ENCODE measurements around the gene STX8.
"Not testable (repeated sequence)": the region's sequence is repeated elsewhere in the genome, so short reads cannot be mapped to it uniquely, and the experiment has no call there.

The STX8 gene

DNA sequence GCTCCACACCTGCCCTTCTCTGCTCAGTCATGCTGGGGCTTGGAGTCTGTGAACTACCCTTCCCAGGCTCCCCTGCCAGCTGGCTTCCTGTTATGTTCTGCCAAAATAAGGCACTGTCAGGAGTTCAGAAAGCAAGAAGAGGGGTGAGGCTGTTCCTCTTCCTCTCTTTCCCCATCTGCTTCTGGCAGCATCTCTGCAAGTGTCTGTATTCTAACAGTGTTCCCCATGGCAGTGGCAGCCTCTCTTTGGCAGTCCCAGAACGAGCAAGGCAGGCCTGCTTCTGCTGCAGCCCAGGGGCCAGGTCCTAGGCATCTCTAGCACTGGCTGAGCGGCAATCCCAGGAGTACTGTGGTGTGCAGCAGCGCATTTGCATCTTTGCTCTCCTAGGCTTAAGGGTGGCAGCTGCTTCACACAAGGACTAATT is 219.1 kb downstream of the STX8 start:
- no peaks in the 10 kb centered on the region for H3K36me3 ChIP-seq
- DNase-seq, result no peak
- no peaks in the 10 kb centered on the region for H3K9me3 ChIP-seq
- H3K4me3 ChIP-seq (ENCODE audit: low read depth, low read length), result no peak overlapping the region
- H3K27me3 ChIP-seq, result no peaks in the 10 kb centered on the region
- TF ChIP-seq, protein P1, sequence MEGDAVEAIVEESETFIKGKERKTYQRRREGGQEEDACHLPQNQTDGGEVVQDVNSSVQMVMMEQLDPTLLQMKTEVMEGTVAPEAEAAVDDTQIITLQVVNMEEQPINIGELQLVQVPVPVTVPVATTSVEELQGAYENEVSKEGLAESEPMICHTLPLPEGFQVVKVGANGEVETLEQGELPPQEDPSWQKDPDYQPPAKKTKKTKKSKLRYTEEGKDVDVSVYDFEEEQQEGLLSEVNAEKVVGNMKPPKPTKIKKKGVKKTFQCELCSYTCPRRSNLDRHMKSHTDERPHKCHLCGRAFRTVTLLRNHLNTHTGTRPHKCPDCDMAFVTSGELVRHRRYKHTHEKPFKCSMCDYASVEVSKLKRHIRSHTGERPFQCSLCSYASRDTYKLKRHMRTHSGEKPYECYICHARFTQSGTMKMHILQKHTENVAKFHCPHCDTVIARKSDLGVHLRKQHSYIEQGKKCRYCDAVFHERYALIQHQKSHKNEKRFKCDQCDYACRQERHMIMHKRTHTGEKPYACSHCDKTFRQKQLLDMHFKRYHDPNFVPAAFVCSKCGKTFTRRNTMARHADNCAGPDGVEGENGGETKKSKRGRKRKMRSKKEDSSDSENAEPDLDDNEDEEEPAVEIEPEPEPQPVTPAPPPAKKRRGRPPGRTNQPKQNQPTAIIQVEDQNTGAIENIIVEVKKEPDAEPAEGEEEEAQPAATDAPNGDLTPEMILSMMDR (IDR thresholded peaks at IDR 0.05; ENCODE audit: low read depth, low read length), result no peak
- H3K4me1 ChIP-seq, result no peaks in the 10 kb centered on the region

DNA sequence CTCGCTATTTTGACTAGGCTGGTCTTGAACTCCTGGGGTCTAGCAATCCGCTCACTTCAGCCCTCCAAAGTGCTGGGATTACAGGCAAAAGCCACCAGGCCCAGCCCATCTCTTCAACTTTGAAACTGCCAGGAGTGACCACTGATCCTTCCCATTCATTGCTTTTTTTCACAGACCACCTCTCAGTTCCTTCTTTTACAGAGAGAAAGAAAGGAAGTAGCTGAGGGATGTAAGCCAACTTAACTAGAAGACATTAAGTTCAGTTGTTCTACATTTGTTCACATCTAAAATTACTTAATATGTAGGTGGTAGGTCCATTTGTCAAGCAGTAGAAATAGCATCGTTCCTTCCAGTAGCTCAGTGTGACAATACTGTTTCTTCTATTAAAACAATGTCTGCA is 219.8 kb downstream of the STX8 start:
- H3K9me3 ChIP-seq, result no peaks in the 10 kb centered on the region
- no peaks in the 10 kb centered on the region for H3K4me1 ChIP-seq
- no peak overlapping the region for H3K4me3 ChIP-seq (ENCODE audit: low read depth, low read length)
- H3K27me3 ChIP-seq, result no peaks in the 10 kb centered on the region
- TF ChIP-seq, protein P1 (IDR thresholded peaks at IDR 0.05; ENCODE audit: low read depth, low read length), result no peak
- no peak for DNase-seq
- H3K36me3 ChIP-seq, result no peaks in the 10 kb centered on the region

DNA sequence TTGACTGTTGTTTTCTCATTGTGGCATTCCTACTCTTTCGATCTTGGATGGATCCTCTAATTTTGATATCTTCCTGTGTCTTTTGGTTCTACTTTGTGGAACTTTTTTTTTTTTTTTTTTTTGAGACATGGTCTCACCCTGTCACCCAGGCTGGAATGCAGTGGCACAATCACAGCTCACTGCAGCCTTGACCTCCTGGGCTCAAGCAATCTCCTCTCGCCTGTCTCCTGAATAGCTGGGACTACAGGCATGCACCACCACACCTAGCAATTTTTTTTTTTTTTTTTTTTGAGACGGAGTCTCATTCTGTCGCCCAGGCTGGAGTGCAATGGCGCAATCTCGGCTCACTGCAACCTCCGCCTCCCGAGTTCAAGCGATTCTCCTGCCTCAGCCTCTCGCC is 220.4 kb downstream of the STX8 start:
- not testable (repeated sequence) for H3K9me3 ChIP-seq; DNase-seq; H3K36me3 ChIP-seq; H3K4me3 ChIP-seq (ENCODE audit: low read depth, low read length); H3K27me3 ChIP-seq; H3K4me1 ChIP-seq

- TF ChIP-seq, protein P1 (IDR thresholded peaks at IDR 0.05; ENCODE audit: low read depth, low read length), result no peak
- Histone ChIP-seq H3K4me3 (ENCODE audit: low read depth, low read length) (no peak overlapping the region), H3K4me1 (no peaks in the 10 kb centered on the region), H3K36me3 (no peaks in the 10 kb centered on the region), H3K9me3 (no peaks in the 10 kb centered on the region), H3K27me3 (no peaks in the 10 kb centered on the region)
- no peak for DNase-seq
These were observed 225.5 kb downstream of the STX8 start for GRCh38 chr17:9350080-9350479.

DNA sequence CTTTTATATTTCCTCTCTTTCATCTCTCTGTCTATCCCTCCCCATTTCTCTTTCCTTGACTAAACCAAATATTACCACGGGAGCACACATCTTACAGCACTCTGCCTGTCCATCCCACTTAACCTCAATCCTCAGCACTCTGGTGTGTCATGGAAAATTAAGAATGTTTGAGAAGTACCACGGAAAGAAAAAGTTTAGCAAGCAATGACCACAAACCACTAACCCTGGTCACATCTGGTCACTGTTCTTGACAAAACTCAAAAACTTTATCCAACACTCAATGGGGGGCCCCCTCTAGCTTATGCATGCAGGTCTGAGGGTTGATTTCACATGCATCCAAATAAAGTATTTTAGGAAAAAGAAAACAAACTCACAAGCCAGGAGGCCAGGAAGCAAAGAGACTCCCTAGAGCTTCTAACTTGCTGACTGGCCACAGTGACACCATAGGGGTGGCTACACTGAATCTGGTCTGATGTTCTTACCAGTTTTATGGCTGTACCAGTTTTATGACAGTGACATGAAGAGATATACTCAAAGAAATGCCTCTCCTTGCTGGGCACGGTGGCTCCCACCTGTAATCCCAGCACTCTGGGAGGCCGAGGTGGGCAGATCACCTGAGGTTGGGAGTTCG is 229.2 kb downstream of the STX8 start:
- Histone ChIP-seq H3K36me3 (no peaks in the 10 kb centered on the region), H3K9me3 (no peaks in the 10 kb centered on the region), H3K4me1 (no peaks in the 10 kb centered on the region), H3K27me3 (no peaks in the 10 kb centered on the region), H3K4me3 (ENCODE audit: low read depth, low read length) (no peak overlapping the region)
- TF ChIP-seq, protein P1 (IDR thresholded peaks at IDR 0.05; ENCODE audit: low read depth, low read length), result no peak
- no peak for DNase-seq

GRCh38 chr17:9343516-9343915 is 232.1 kb downstream of the STX8 start:
- H3K4me1 ChIP-seq, result no peaks in the 10 kb centered on the region
- no peaks in the 10 kb centered on the region for H3K27me3 ChIP-seq
- no peaks in the 10 kb centered on the region for H3K9me3 ChIP-seq
- DNase-seq, result no peak
- H3K4me3 ChIP-seq (ENCODE audit: low read depth, low read length), result no peak overlapping the region
- TF ChIP-seq, protein P1 (IDR thresholded peaks at IDR 0.05; ENCODE audit: low read depth, low read length), result no peak
- no peaks in the 10 kb centered on the region for H3K36me3 ChIP-seq

DNA sequence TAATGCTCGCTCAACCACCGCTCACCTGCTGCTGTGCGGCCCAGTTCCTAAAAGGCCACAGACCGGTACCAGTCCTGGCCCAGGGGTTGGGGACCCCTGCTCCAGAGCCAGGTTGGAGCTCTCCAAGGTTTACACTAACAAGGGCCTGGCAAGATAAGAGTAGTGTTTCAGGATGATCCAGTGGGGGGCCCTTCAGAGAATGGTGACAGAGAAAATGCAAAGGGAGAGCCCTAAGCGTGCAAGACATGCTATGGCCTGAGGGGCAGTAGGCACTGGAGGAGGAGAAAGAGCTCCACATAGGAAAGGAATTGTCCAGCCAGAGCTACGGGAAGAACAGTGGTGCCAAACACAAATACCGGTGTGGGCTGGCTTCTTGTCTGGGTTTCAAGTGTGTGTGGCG is 233.4 kb downstream of the STX8 start:
- no peak overlapping the region for H3K4me3 ChIP-seq (ENCODE audit: low read depth, low read length)
- H3K4me1 ChIP-seq, result no peaks in the 10 kb centered on the region
- no peaks in the 10 kb centered on the region for H3K36me3 ChIP-seq
- no peak for DNase-seq
- TF ChIP-seq, protein P1 (IDR thresholded peaks at IDR 0.05; ENCODE audit: low read depth, low read length), result no peak
- no peaks in the 10 kb centered on the region for H3K27me3 ChIP-seq
- H3K9me3 ChIP-seq, result no peaks in the 10 kb centered on the region
